Midbrain (tissue), 1 donor: Measurements from ENCODE around the gene DBNL.

Source experiments
- DNase-seq: peaks from one replicate; lab custom pipeline; 2025; lab: John Stamatoyannopoulos, UW

DBNL gene

GRCh38 chr7:44062180-44062902, 17.8 kb downstream of the DBNL start:
- DNase-seq: no peak

DNA sequence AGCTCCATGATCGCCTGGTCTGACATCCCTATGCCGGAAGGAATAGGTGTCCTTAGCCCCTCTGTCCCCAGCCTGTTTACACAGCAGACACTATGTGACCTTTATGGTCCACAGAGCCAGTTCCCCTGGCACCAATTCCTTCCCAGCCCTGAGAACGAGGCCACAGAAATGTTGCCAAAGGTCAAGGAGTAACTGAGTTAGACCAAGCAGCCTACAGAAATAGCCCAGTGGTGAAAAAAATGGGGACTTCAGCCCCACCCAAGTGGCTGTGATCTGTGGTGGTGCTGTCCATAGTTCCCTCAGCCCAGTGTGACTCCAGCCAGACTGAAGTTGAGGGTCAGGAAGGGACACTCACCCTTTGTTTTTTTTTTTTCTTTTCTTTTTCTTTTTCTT, 18.4 kb downstream of the DBNL start:
- DNase-seq: no peak

GRCh38 chr7:44063547-44063893, 19.0 kb downstream of the DBNL start:
- DNase-seq: no peak

DNA sequence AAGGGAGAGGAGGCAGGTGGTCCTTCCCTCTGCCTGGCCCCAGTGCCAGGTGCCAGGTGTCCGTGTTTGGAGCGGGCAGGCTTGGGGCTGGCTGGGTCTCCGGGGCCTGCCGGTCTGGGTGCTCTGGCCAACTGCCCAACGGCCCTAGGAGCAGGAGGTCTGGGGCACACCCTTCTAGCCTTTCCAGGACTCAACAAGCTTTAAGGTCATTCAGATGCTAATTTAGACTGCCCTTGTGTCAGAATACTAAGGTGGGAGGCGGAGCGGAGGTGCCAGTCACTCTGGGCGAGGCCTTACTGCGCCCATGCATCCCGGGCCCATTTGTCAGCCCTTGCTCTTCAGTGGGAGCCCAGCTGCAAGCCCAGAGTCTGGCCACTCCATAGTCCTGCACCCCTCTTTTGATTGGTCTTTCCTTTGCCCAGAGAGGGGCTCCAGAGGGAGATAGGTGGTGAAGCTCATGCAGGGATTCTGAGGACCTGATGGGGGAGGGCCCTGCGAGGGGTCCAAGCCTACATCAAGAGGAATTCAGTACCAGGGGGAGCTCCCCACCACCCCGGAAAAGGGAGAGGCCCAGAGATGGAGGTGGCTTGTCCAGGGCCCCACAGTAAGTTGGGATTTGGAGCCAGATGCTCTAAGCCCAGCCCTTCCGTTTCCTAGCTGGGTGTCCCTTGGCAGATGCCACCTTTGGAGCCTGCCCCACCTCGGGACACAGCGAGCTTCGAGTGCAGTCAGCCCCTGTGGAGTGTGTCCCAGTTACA, 19.6 kb downstream of the DBNL start:
- no peak for DNase-seq

- no peak for DNase-seq
Measured at GRCh38 chr7:44064791-44065430, 20.4 kb downstream of the DBNL start.

GRCh38 chr7:44065431-44066110, 21.1 kb downstream of the DBNL start, which contains the start of gene PGAM2:
Gene PGAM2, minus strand, starts transcription at chr7:44065567. Its CDS starts 38 bp downstream, at chr7:44065529.
- peak; percentile 50 for DNase-seq

GRCh38 chr7:44066111-44066460, 21.6 kb downstream of the DBNL start:
- DNase-seq: no peak

DNA sequence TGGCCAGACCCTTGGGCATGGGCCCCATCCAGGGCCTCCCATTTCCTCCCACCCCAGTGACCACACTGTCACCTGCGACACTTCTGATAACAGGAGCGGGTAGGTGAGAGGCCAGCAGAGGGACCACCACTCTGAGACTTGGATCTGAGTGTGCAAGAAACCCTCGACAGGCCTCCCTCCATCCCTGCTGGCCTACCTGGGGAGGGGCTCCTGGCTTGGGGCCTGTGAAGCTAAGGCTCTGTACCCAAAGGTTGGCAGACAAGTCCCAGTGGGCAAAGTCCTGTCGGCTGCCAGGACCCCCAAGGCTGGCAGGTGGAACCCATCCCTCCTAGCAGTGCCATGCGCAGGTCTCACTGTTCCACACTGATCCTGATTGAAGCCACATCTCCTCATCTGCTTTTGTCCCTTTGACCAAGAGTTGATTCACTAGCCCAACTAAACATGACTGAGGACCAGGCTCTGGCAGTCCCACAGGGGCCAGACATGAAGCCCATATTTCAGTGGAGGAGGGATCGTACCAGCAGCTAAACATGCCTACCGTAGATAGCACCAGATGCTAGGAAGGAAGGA, 22.1 kb downstream of the DBNL start:
- DNase-seq: no peak

DNA sequence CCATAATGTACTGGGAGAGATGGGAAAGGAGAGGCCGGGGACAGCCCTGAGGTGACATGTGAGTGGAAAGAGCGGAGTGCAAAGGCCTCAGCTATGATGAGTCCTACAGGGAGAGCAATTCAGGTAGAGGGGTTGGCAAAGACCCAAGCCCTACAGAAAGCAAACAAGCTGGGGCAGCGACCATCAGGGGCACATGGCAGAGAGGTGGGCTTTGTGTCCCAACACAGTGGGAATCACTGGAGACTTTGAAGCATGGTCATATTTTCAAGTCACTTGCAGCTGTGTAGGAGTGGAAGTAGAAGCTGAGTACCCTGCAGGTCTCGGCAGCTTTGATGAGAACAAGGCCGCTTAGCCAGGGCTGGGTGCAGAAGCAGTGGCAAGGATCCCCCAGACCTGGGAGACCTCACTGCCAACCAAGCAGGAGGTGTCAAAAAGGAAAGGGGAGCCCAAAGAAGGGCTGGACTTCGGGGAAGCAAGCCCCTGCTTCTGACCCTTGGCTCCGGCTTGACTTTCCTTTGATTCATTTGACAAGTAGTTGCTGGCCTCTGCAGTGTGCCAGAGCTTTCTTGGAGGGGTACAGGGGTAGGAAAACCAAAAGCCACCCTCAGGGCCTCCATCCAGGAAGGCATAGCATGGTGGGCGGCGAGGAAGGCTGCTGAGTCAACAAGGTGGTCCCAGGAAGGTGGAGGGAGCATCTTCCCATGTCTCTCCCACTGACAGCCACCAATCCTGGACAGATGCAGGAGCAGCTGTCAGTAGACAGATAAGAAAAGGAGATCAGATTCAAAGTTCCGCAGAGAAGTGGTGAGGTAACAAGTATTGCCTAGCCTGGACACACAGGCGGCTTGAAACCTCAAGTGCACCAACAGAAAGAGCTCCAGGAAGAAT, 22.8 kb downstream of the DBNL start:
- DNase-seq: no peak

- DNase-seq: no peak
Measured at GRCh38 chr7:44068054-44068453, 23.6 kb downstream of the DBNL start.

DNA sequence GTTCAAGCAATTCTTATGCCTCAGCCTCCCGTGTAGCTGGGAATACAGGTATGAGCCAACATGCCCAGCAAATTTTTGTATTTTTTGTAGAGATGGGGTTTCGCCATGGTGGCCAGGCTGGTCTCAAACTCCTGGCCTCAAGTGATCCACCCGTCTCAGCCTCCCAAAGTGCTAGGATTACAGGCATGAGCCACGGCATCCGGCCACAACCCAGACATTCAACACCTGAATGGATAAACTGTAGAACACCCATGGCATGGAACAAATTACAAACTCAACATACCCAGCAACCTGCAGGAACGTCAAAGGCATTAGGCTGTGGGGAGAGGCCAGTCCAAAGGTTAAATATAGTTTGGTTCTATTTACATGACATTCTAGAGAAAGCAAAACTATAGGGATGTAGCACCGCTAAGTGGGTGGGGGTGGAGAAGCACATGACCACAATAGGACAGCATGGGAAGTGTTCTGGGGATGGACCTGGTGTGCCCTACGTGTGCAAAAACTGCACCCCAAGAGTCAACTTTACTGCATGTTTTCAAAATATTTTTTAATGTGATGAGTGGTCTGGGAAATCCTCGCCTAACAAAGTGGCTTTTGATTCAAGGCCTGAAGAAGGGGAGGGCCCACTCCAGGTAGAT, 27.3 kb downstream of the DBNL start:
- no peak for DNase-seq

DNA sequence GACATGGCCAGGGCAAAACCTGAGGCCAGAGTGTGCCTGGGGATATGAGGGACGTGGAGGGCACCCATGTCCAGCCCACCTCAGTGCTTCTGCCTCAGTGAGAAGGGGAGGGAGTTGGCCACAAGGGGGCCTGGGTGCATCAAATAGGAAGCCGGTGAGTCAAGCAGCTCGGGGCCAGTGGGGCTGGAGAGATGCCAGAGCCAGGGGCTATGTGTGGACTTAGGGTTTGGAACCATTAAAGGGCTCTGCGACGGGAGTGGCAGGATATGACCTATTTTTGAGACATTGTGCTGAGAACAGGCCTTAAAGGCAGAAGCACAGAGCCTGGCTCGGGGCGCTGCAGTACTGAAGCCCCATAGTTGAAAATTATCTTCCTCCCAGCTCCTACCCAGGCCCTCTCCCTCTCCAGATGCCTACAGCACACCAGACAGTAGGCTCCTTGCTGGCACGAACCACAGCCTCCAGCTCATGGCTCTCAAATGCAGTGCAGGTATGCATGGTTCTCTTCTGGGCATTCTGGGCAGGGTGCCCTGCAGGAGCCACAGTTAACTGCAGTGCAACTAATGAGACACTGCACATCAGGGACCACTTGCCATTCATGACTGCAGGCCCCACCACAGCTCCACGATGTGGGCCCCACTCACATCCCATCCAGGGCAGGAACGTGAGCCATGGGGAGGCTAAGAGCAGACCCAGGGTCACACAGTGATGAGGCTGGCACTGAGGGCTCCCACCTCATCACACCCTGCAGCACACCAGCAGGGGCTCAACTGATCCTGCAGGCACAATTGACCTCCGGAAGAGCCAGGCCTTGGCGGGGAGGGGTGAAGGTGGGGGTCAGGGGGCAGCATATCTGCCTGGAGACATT, 28.1 kb downstream of the DBNL start:
- DNase-seq: peak; percentile 34

DNA sequence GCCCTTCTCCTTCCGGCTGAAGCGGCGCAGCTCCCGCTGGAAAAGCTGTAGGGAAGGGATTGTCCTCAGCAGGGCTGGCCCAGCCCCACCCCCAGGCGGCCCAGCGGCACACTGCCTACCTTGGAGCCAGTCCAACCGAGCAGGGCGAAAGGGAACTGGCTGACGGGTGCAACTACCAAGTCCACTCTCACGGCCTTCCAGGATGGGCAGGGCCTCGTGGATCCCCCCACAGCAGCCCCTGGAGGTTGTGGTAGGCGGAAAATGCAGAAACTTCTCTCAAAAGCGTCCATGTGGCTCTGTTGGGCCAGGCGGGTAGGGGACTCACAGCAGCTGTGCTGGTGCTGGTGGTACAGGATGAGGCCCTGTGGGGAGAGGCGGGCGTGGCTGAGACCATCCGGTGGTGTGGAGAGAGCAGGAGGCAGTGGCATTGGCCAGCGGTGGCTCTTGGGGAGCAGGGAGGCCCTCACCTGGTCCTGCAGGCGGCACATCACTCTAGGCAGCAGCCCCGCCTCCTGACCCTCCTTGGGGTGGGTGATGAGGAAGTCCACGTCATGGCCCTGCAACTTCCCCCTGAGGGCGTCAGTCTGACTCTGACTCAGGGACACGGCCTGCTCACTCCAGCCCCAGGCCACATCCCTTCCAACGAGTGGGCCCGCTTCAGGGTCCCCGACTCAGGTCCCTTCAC, 29.3 kb downstream of the DBNL start:
- DNase-seq: peak; percentile 81

- DNase-seq: no peak
Measured at GRCh38 chr7:44074349-44074695, 29.8 kb downstream of the DBNL start.

- no peak for DNase-seq
Measured at GRCh38 chr7:44075296-44076075, 31.0 kb downstream of the DBNL start.

DNA sequence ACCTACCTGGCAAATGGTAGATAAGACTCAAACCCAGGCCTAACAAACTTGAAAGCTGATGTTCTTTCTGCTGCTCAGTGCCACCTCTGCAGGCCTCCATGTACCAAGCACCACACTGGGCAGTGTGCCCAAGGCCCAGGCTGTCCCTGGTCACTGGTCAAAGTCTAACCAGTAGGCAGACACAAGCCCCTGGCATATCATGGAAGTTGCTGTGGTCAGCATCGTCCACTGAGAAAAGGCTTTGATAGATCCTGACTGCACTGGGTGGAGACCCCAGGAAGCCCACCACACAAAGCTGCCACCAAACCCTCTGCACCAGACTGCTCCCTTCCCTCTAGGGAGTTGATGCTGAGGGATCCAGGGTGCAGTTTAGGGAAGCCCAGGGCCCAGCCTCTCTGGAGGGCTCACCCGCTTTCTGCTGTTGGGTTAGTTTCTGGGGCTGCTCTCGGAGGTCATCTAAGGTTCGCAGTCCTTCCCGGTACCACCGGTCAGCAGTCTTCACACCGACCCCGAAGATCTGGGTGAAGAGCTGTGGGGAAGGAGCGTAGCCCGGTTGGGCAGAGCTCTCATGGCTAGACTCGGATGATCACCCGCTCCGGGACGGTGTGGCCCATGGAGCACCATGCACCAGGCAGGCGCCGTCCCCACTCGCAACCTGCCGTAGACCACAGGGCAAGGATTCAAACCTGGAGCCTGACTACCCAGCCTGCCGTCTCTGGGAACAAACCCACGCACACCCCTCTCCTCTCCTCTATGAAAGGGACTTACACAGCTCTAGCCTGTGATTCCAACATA, 31.8 kb downstream of the DBNL start:
- no peak for DNase-seq

DNA sequence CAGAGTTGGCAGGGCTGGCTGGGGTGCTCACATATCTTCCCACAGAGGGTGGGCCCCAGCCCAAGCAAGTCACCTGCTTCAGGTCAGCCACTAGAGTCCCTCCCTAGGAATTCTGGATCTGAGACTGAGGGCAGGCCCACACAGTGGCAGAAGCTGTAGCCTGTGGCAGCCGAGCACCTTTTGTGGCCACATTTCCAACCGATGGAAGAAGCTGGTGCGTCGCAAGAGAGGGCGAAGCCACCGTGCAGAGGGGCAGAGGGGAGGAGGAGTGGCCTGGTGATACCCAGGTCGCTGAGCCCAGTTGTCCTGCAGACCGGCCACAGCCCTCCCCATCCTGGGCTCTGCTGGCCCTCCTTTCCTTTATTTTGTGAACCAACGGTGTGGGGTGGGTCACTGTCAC, 32.6 kb downstream of the DBNL start:
- no peak for DNase-seq

GRCh38 chr7:44077681-44078091, 33.2 kb downstream of the DBNL start:
- DNase-seq: no peak
